Adipose tissue (tissue), 3 donors: Measurements from ENCODE around the gene CEACAM3. TPM values are rescaled to one million over a fixed set of nuclear protein-coding genes. Genes with fewer than 3 reads are reported as not detected.
"Not testable (repeated sequence)": the region's sequence is repeated elsewhere in the genome, so short reads cannot be mapped to it uniquely, and the experiment has no call there.

ENCODE experiments used
- H3K27ac ChIP-seq: one replicate; pipeline ENCODE4 v1.5.1; 2013; ENCODE audit warnings: low read depth, low read length
- WGBS, 3 donors: extraction: QIAGEN DNeasy Blood & Tissue Kit; methylation state at CpG; one replicate each; pipeline ENCODE4 v1.1.7; 2013; 5-methylcytosine and 5-hydroxymethylcytosine counted together
- polyA plus RNA-seq, 3 donors: library from polyadenylated mRNA; stranded (reverse); fragments of 200-250 nt; gene quantifications; one replicate each; pipeline ENCODE4 v1.2.3, GENCODE V29; 2013
- donor health status: healthy with polysubstance abuse.
- donor health status: Bipolar disorder and iron deficiency.
- donor health status: healthy.

Gene CEACAM3
- polyA plus RNA-seq = 1 to 10 TPM in 2 of 3 donors, under 1 TPM in 1; 0.07 to 2.0 (median 1.5) TPM

DNA sequence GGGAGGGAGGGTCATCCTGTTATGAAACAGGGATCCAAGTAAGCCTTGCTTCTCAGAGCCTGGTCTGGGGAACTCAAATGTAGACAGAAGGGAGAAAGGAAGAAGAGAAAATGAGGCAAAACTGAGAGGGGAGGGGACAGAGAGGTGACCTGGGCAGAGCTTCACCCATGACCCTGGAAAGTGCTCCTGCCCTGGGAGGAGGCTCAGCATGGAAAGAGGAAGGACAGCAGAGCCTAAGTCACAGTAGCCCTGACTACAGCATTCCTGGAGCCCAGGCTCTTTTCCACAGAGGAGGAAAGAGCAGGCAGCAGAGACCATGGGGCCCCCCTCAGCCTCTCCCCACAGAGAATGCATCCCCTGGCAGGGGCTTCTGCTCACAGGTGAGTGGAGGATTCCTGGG, at the start of gene CEACAM3:
Gene CEACAM3 (plus strand): TSS at position 226 of the 400 bp plus-strand sequence. CDS start 91 bp downstream, at position 317.
- no peak within 1 kb of the TSS for H3K27ac ChIP-seq

DNA sequence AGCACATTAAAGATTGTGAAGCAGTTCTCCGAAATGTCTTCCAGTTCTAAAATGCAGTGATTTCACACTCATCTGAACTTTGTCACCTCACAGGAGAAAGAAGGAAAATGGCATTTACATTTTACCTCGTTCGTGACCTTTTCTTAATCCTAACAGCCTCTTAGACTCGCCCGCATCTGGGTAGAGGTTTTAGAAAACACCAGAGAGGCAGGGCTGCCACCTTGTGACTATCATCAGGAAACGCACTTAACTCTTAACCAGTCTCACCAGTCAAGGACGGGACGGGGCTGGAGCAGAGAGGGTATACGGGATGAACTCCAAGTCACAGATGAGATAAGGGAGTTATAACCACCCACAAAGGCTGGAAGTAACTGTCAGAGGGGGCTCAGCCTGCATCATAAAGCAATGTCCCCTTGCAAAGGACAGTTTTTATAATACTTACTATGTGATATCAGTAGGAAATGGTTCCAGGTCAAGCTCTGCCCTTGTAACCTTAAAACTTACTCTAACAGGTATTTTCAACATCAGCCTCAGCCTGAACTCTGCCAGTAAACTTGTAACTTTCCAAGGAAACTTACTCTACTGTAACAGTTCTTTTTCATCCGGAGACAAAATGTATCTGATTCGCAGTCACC, 49.7 kb upstream of the CEACAM3 start:
- WGBS, 3 donors = 16 to 18% (median 18%) methylated on average over 11 of the region's 11 CpGs

DNA sequence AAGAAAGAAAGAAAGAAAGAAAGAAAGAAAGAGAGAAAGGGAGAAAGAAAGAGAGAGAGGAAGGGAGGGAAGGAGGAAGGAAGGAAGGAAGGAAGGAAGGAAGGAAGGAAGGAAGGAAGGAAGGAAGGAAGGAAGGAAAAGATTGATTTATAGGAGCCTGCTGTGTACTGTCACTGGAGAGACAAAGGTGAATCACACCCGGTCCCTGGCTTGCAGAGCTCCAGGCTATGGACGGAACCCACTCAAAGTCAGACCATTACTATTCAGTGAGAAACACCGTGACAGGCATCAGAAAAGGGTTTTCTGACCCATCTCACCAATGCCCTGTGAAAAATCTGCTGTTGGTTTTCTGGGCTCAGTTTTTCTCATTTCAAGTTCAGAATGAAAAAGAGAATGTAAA, 48.4 kb upstream of the CEACAM3 start:
- WGBS, 3 donors = 63 to 83% (median 72%) methylated on average over 3 of the region's 3 CpGs
- no peak overlapping the region for H3K27ac ChIP-seq

More for the DNA sequence above, 49.7 kb upstream of the CEACAM3 start:
- no peak overlapping the region for H3K27ac ChIP-seq

DNA sequence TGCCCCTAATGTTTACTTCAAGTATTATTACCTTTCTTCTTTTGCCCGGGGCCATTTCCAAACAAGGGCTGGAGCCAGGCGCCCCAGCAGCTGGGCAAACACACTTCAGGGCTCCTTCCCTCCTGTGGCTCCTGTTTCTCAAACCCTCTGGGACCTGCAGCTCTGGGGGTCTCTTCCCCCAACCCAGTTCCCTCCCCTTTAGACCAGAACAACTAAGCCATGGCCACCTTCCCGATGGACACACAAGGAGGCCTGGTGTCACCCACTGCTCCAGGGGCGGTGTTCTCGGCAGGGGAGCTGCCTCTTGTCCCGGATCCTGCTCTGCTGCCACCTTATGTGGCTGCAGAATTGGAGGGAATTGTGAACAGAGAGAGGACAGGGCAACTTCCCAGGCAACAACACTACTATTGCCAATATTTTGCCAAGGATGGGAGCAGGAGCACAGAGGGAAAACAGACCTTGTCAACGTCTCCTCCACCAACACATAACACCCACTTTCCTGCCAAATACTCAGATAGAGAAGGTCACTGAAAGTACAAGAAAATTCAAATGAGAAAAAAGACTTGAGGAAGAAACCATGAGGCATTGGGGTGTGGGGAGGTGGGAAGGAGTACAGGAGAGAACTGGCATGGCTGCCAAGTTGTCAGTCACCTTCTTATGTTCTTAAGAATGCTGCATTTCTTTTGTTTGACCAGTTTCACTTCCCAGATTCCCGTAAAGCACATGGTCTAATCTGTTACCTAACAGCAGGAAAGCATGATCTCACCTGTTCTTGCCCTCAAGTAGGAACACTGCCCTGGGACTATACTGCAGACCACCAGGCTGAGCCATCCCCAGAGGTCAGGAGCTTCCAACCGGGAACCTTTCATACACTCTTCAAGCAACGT, 45.9 kb upstream of the CEACAM3 start:
- 28 to 67% (median 66%) methylated on average over 5 to 8 of the region's 10 CpGs for WGBS, 3 donors
- H3K27ac ChIP-seq = not testable (repeated sequence)

DNA sequence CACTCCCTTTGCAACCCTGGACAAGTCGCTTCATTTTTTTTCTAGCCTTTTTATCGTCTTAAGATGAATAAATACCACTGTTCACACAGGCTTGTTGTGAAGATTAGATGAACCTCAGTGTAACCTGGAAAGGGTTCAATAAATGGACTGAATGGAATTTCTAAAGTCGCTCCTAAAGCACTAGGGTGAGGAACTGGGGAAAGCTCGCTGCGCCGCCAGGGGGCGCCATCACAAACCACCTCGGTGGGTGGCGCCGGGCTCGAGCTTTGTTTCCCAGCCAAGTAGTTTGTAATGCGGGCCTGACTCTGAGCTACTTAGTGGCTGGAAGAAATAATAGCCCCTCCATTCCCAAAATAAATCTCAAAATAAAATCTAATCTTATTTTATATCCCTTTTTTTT, 43.2 kb upstream of the CEACAM3 start:
- 4 to 10% (median 7%) methylated on average over 12 of the region's 12 CpGs for WGBS, 3 donors

DNA sequence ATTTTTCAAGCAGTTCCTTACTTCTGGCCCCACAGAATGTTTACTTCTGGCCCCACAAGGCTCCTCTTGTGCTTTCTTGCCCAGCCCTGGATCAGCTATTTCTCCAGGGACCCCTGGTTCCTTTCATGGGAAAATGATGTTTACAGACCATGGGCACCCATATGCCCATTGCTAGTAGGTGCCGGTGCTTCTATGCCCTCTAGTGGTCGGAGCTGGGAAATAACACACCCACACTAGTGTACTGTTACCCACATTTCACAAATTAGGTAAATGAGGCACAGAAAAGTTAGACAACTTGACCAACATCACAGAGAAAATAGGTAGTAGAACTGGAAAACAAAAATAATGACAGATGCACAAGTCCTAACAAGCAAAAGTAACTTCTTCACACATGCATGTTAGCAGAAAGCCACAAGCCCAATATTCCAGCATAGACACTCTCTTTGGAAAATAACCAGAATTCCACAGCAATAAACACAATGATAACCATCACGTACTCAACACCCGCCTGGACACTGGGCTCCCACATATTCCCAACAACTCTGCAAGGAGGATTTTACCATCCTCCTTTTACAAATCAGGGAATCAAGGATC, 42.4 kb upstream of the CEACAM3 start:
- no peak overlapping the region for H3K27ac ChIP-seq
- 10 to 20% (median 14%) methylated on average over 4 of the region's 4 CpGs for WGBS, 3 donors

More for the DNA sequence above, 43.2 kb upstream of the CEACAM3 start:
- no peak overlapping the region for H3K27ac ChIP-seq

DNA sequence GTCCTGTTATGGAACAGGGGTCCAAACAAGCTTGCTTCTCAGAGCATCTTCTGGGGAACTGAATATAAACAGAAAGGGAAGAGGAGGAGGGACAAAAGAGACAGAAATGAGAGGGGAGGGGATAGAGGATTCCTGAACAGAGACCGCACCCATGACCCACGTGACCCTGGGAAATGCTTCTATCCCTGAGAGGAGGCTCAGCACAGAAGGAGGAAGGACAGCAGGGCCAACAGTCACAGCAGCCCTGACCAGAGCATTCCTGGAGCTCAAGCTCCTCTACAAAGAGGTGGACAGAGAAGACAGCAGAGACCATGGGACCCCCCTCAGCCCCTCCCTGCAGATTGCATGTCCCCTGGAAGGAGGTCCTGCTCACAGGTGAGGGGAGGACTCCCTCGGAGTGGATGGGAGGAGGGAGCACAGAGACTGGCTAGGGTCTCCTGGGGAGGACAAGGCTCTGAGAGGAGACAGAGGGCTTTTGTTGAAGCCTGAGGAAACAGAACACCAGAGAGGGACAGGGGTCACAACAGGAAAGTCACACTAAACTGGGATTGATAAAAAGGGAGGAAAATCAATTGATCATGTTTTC, 41.0 kb upstream of the CEACAM3 start, which contains the start of gene CEACAM6:
Gene CEACAM6 (plus strand): TSS at position 203 of the 586 bp plus-strand sequence. CDS start 109 bp downstream, at position 312.
- WGBS, 3 donors = 23 to 34% (median 33%) methylated on average over 3 of the region's 3 CpGs
- H3K27ac ChIP-seq = no peak within 1 kb of the TSS

DNA sequence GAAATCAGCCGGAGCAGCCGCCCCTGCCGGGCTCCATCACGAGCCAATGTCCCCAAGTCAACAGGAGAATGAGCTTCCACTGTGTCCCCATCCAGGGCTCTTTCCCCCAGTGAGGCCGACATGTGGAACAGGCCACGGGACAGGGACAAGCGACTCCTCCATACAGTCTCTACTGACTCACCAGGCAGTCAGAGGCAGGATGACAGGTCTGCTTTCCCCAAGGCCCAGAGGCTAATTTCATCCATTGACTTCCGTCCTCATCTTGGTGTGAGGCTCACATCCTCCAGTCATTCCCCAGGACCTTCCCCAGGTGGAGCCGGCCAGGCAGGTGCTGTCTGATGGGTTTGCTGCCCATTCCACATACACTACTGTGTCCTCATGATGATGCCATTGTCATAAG, 37.5 kb upstream of the CEACAM3 start:
- H3K27ac ChIP-seq = no peak overlapping the region
- 67 to 81% (median 69%) methylated on average over 9 of the region's 9 CpGs for WGBS, 3 donors

DNA sequence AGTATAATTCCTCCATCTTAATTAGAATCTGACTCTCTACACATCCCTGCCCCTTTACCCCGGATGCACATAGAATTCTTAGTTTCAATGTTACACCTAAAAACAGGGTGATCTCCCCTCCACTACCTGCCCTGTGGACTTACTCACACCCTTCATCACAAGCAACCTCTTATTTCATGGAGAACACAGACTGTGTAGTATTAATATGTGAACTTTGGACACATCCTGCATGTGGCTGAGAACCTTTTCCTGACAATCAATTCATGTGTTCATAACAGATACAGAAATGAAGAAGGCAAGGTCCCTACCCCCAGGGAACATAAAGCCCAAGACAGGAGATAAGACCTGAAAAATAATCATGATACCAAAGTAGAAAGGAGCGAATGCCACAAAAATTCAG, 29.3 kb upstream of the CEACAM3 start:
- WGBS, 3 donors = 87 to 89% (median 88%) methylated on average over 2 of the region's 2 CpGs
- H3K27ac ChIP-seq = no peak overlapping the region

DNA sequence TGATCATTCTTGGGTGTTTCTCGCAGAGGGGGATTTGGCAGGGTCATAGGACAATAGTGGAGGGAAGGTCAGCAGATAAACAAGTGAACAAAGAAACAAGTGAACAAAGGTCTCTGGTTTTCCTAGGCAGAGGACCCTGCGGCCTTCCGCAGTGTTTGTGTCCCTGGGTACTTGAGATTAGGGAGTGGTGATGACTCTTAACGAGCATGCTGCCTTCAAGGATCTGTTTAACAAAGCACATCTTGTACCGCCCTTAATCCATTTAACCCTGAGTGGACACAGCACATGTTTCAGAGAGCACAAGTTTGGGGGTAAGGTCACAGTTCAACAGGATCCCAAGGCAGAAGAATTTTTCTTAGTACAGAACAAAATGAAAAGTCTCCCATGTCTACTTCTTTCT, 28.3 kb upstream of the CEACAM3 start:
- not testable (repeated sequence) for H3K27ac ChIP-seq
- WGBS, 3 donors = 46 to 71% (median 68%) methylated on average over 3 to 5 of the region's 5 CpGs

DNA sequence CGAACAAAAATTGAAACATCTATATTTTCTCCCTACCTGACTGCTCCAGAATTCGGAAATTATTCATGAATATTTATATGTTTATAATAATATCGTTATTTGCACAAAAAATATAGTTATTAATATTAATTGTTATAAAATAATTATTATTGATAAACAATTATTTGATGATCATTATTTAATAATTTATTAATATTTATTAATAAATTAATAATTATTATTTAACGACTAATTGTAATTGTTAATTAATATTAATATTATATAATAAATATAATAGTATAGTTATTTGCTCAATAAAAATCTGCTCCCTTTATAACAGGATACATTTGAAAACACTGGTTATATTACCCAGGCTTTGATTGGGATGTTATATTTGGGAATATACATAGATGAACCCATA, 26.8 kb upstream of the CEACAM3 start:
- WGBS, 3 donors = 91 to 95% (median 91%) methylated on average over 4 of the region's 4 CpGs
- no peak overlapping the region for H3K27ac ChIP-seq

DNA sequence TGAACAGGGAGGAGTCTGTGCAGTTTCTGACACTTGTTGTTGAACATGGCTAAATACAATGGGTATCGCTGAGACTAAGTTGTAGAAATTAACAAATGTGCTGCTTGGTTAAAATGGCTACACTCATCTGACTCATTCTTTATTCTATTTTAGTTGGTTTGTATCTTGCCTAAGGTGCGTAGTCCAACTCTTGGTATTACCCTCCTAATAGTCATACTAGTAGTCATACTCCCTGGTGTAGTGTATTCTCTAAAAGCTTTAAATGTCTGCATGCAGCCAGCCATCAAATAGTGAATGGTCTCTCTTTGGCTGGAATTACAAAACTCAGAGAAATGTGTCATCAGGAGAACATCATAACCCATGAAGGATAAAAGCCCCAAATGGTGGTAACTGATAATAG, 25.0 kb upstream of the CEACAM3 start:
- 86 to 95% (median 95%) methylated on average over 2 of the region's 2 CpGs for WGBS, 3 donors
- H3K27ac ChIP-seq = no peak overlapping the region

DNA sequence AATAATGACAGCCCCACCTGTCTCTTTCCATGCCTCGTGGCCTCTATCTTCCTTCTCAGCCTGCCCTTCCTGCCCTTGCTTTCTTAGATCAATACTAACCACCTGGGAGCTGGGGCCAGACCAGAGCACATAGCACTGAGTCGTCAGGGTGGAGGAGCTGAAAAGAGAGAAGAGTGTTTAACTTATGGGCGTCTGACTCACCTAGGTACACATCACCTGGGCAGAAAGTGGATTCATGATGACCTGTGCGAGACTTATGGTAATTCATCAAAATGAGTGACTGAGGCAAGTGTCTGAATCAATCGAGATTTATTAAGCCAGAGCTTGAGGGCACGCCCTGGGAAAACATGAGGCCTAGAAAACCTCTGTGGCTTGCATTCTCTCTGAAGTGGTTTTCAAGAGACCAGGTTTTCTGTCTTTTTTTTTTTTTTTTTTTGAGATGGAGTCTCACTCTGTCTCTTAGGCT, 21.8 kb upstream of the CEACAM3 start:
- WGBS, 3 donors = 36 to 56% (median 56%) methylated on average over 6 of the region's 6 CpGs
- H3K27ac ChIP-seq = no peak overlapping the region

DNA sequence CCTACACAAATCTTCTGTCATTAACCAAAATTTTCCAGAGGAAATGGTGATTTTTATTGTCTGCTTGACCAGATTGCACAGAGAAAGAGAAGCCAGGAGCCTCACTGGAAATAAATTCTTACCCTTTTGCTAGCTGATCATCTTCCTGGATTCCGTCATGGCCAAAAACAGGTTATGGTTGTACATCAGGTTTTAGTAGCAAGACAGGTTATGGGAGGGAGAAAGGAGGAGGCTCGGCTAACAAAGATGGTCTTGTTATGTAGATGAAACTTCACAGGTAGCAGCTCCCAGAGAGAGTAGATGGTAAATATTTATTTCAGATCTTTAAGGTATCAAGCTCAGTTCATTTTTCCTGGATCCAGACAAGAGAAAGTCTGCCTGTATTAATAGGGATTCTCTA, 19.7 kb upstream of the CEACAM3 start:
- H3K27ac ChIP-seq = no peak overlapping the region
- 59 to 72% (median 70%) methylated on average over 2 of the region's 2 CpGs for WGBS, 3 donors

DNA sequence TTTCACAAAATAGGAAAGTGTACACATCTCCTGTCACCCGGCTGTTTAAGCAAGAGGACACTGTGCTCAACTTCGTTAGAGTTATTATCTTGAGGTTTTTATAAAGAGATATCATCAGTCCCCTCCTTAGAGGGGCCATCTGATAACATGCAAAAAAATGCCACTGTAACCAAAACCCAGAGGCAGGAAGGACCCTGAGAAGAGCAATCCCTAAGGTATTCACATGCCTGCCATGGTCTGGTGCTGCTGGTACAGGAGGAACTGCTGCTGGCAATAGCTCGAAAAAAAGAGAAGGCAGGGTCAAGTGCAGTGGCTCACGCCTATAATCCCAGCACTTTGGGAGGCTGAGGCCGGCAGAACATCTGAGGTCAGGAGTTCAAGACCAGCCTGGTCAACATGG, 12.8 kb upstream of the CEACAM3 start:
- H3K27ac ChIP-seq = no peak overlapping the region
- WGBS, 3 donors = 36 to 42% (median 37%) methylated on average over 5 of the region's 5 CpGs

DNA sequence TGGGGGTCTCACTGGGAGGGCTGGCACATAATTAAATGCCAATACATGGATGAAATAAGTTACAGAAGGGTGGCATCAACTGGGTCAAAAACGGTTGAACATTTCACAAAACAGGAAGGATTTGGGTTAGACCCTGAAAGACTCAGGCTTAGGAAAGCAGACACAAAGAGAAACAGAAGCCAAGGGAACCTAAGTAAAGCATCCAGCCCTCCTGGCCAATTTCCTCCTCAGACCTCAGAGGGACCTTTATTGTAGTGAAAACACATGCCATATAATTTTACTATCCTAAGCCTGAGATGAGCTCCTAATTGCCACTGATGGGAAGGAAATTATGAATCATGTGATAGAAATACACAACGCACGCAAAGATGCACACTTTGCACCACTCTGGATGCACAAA, 12.1 kb upstream of the CEACAM3 start:
- WGBS, 3 donors = 35 to 64% (median 45%) methylated on average over 3 of the region's 3 CpGs

DNA sequence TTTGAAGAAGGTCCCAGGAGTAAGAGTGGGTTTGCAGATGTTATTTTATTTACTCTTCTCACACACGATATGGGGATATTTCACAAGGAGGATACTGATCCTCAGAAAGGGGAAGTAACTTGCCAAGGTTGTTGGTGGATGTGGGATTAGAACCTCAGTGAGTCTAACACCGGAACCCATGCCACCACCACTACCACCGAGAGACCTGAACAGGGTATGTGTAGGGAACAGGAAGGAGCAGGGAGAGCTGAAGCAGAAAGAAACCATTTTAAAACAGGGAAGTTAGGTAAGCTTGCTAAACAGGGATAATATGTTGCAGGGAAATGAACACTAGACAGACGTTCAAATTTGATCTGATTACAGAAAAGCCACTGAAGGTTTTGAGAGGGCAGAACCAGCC, 11.6 kb upstream of the CEACAM3 start:
- no peak overlapping the region for H3K27ac ChIP-seq
- WGBS, 3 donors = 32 to 46% (median 40%) methylated on average over 4 of the region's 4 CpGs

More for the DNA sequence above, 12.1 kb upstream of the CEACAM3 start:
- no peak overlapping the region for H3K27ac ChIP-seq

DNA sequence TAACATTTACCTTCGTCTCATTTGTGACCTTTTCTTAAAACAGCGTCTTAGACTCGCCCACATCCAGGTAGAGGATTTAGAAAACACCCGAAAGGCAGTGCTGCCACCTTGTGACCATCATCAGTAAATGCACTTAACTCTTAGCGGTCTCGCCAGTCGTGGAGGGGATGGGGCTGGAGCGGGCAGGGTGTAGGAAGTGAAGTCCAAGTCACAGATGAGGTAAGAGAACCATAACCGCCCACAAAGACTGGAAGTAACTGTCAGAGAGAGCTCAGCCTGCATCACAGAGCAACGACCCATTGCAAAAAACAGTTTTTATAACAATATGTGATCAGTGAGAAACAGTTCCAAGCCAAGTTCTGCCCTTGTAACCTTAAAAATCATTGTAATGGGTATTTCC, 10.7 kb upstream of the CEACAM3 start:
- no peak overlapping the region for H3K27ac ChIP-seq
- 1 to 2% (median 2%) methylated on average over 10 of the region's 10 CpGs for WGBS, 3 donors

DNA sequence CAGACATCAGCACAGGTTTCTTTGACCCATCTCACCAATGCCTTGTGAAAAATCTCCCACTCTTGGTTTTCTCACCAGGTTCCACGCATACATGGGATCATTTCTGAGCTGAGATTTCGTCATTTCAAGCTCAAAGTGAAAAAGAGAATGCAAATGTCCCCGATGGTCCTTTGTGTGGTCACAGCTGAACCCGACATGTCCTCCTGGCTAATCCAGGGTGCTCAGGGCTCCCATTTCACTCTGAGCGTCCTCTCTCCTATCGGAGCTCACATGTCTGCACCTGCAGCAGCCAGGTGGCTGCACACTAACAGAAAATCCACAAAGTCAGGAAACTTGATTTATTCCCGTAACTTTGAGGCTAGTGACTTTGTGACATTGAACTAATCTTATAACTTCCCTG, 9.3 kb upstream of the CEACAM3 start:
- H3K27ac ChIP-seq = no peak overlapping the region
- WGBS, 3 donors = 53 to 64% (median 61%) methylated on average over 7 of the region's 7 CpGs
